Measurements from ENCODE around the gene DCLK1. TPM values are rescaled to one million over a fixed set of nuclear protein-coding genes. Genes with fewer than 3 reads are reported as not detected.

The DCLK1 gene
- total and polyA plus RNA-seq, 10 donors: 2.0 to 22.1 (median 11.7) TPM

DNA sequence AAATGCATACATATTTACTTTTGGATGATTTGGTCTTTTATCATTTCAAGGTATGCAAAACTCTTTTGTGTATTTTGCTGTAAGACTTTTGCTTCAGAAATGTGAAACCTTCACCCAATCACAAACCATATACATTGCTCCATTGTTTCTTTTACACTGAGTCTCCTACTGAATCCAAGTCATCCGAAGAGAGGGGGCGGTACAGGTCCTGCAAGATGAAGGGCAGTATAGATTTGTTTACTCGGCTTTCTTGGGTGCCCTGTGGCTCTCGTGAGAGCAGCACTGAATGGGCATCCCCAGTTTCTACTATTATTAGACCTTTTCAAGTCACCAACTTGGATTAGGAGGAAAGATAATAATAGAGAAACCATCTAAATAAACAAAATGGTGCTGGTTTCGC, 280.6 kb downstream of the DCLK1 start:
- no peak for DNase-seq
- intact Hi-C loops (cut with DNase I; ENCODE audit: low total_unique reads): no loop called here
- WGBS, 5 donors: 83 to 92% (median 86%) methylated on average over 5 of the region's 5 CpGs
- TF ChIP-seq POLR2AphosphoS5 (IDR thresholded peaks at IDR 0.05): no peak
- TF ChIP-seq, protein P1, sequence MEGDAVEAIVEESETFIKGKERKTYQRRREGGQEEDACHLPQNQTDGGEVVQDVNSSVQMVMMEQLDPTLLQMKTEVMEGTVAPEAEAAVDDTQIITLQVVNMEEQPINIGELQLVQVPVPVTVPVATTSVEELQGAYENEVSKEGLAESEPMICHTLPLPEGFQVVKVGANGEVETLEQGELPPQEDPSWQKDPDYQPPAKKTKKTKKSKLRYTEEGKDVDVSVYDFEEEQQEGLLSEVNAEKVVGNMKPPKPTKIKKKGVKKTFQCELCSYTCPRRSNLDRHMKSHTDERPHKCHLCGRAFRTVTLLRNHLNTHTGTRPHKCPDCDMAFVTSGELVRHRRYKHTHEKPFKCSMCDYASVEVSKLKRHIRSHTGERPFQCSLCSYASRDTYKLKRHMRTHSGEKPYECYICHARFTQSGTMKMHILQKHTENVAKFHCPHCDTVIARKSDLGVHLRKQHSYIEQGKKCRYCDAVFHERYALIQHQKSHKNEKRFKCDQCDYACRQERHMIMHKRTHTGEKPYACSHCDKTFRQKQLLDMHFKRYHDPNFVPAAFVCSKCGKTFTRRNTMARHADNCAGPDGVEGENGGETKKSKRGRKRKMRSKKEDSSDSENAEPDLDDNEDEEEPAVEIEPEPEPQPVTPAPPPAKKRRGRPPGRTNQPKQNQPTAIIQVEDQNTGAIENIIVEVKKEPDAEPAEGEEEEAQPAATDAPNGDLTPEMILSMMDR (IDR thresholded peaks at IDR 0.05 in 8 of 11, conservative IDR thresholded peaks at IDR 0.05 in 3 of 11): no peak
- no peak for TF ChIP-seq POLR2A (IDR thresholded peaks at IDR 0.05)
- H3K27ac ChIP-seq: no peak overlapping the region
- no peaks in the 10 kb centered on the region for H3K4me1 ChIP-seq
- H3K4me3 ChIP-seq: no peak overlapping the region
- H3K27me3 ChIP-seq (replicated peaks in 1 of 7): peaks cover 0 to 6% (median 0%) of the 10 kb centered on the region in 7 donors
- H3K9me3 ChIP-seq: no peaks in the 10 kb centered on the region
- no peaks in the 10 kb centered on the region for H3K36me3 ChIP-seq

DNA sequence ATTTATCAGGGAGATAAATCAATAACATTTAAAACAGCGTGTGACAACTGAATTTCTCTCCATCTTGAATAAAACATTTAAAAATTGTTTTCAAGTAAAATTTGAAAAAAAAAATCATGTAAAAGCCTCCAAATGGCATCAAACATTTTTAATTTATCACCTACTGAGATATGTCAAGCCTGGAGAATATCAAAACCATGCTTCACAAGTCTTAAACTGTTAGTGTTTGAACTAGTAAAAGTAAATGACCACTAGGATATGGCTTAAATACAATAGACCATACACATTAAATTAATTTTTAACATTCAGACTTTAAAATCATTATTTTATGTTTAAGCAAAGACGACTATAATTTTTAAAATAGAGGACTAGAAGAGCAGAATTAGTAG, 281.9 kb downstream of the DCLK1 start:
- TF ChIP-seq POLR2A (IDR thresholded peaks at IDR 0.05) (no peak), POLR2AphosphoS5 (IDR thresholded peaks at IDR 0.05) (no peak)
- TF ChIP-seq, protein P1 (IDR thresholded peaks at IDR 0.05 in 8 of 11, conservative IDR thresholded peaks at IDR 0.05 in 3 of 11): no peak
- H3K4me3 ChIP-seq: no peak overlapping the region
- no peak for DNase-seq
- no peak overlapping the region for H3K27ac ChIP-seq
- no peaks in the 10 kb centered on the region for H3K36me3 ChIP-seq
- intact Hi-C loops (cut with DNase I; ENCODE audit: low total_unique reads): no loop called here
- H3K27me3 ChIP-seq (replicated peaks in 1 of 7): no peaks in the 10 kb centered on the region
- H3K4me1 ChIP-seq: no peaks in the 10 kb centered on the region
- 79 to 82% (median 82%) methylated on average over 2 of the region's 2 CpGs for WGBS, 5 donors
- H3K9me3 ChIP-seq: no peaks in the 10 kb centered on the region

DNA sequence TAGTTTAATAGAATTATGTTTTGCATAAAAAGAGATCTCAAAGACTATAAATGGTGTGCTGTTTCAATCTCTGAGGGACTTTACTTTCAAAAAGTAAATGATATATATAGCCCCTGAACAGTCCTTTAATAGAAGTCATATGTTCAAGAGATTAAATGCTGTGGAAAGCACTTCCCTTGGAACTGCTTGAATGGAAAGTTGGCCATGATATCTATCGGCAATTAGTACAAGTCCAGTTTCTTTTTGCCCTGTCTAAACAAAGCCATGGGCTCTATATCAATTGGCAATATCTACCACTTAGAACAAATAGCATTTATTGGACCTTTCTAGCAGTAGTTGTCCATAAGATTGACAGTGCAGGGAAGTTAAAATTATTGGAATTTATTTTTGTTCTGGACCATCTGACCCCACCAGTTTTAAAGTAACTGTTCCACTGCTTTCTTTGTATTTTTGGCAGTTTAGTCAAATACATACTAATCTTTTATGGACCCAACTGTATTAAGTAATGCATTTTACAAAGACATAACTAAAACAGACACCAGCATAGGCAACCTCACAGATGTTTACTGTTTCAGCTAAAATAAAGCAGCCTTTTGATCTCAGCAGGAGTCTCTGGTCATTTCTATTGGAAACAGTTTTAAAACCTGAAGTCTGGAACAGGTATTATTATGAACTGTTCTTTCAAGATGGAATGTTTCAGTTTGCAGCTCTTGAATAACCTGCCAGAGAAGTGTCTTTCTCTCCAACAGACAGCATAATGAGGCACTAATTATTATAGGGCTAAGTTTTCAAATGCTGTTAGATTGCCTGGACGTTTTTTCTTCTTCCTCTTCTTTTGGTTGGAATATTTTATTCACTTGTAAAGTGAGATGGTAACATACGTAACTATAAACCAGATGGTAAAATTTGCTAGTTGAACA, 282.6 kb downstream of the DCLK1 start:
- Histone ChIP-seq H3K27ac (no peak overlapping the region), H3K4me3 (no peak overlapping the region), H3K36me3 (no peaks in the 10 kb centered on the region), H3K27me3 (replicated peaks in 1 of 7) (no peaks in the 10 kb centered on the region), H3K4me1 (no peaks in the 10 kb centered on the region), H3K9me3 (no peaks in the 10 kb centered on the region)
- 62 to 71% (median 64%) methylated on average over 3 of the region's 3 CpGs for WGBS, 5 donors
- no peak for DNase-seq
- intact Hi-C loops (cut with DNase I; ENCODE audit: low total_unique reads): no loop called here
- TF ChIP-seq POLR2AphosphoS5 (IDR thresholded peaks at IDR 0.05) (no peak), POLR2A (IDR thresholded peaks at IDR 0.05) (no peak)
- TF ChIP-seq, protein P1 (IDR thresholded peaks at IDR 0.05 in 8 of 11, conservative IDR thresholded peaks at IDR 0.05 in 3 of 11): no peak

DNA sequence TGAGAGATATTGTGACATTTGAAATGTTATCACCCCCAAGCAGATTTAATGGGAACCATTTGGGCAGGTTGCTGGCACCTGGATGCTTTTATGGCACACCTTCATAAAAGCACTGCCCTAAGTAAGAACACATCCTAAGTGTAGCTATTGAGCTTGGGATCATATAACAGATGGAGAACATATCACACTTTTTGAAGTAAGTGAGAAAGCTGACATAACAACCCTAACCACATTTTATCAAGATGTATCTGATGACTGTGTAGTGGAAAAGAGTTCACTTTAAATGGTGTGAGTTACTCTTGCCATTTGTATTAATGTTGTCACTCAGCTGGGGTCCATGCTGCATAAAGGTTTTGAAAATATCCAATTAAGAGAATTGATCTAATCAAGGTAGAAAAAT, 287.9 kb downstream of the DCLK1 start:
- TF ChIP-seq POLR2AphosphoS5 (IDR thresholded peaks at IDR 0.05) (no peak), POLR2A (IDR thresholded peaks at IDR 0.05) (no peak)
- TF ChIP-seq, protein P1 (IDR thresholded peaks at IDR 0.05 in 8 of 11, conservative IDR thresholded peaks at IDR 0.05 in 3 of 11): no peak
- Histone ChIP-seq H3K36me3 (no peaks in the 10 kb centered on the region), H3K27me3 (replicated peaks in 1 of 7) (no peaks in the 10 kb centered on the region)

More for the DNA sequence above, 287.9 kb downstream of the DCLK1 start:
- Histone ChIP-seq H3K4me1 (no peaks in the 10 kb centered on the region), H3K4me3 (no peak overlapping the region), H3K9me3 (no peaks in the 10 kb centered on the region), H3K27ac (no peak overlapping the region)
- intact Hi-C loops (cut with DNase I; ENCODE audit: low total_unique reads): no loop called here
- no peak for DNase-seq

All from spleen (tissue), 11 donors.